Neural cell (in vitro differentiated cells): ENCODE results near the gene MINAR1. TPM values are rescaled to one million over a fixed set of nuclear protein-coding genes. Genes with fewer than 3 reads are reported as not detected.

Source experiments
- H2AFZ ChIP-seq: fragments of 200-600, 300-800 bp; sonication (generic), shearing (Covaris generic); 2 replicates; pipeline ENCODE4 v1.6.0; 2014; ENCODE audit warnings: low read depth, mild to moderate bottlenecking, antibody characterized with exemption, low read length, moderate library complexity
- H3F3A ChIP-seq: fragments of 200-600 bp; shearing (Covaris generic); 2 replicates; pipeline ENCODE4 v1.6.1; 2016; ENCODE audit warnings: mild to moderate bottlenecking, moderate library complexity, mixed read lengths, antibody characterized with exemption, low read length; ENCODE audit not compliant: insufficient read depth, poor library complexity, severe bottlenecking
- H3K27ac ChIP-seq: fragments of 200-600, 300-800 bp; sonication (generic), shearing (Covaris generic); 2 replicates; pipeline ENCODE4 v1.5.1; 2014; ENCODE audit warnings: mild to moderate bottlenecking, low read length, moderate library complexity
- H3K27me3 ChIP-seq: fragments of 300-800, 200-600 bp; sonication (generic), shearing (Covaris generic); 2 replicates; pipeline ENCODE4 v1.6.0; 2014; ENCODE audit warnings: mild to moderate bottlenecking, low read depth, low read length, moderate library complexity; ENCODE audit not compliant: insufficient read depth
- H3K36me3 ChIP-seq: fragments of 300-800, 200-600 bp; sonication (generic), shearing (Covaris generic); 2 replicates; pipeline ENCODE4 v1.5.1; 2014; ENCODE audit warnings: mild to moderate bottlenecking, antibody characterized with exemption, low read length, moderate library complexity; ENCODE audit not compliant: insufficient read depth
- H3K4me2 ChIP-seq: fragments of 300-800, 200-600 bp; sonication (generic), shearing (Covaris generic); 2 replicates; pipeline ENCODE4 v1.6.0; 2014; ENCODE audit warnings: mild to moderate bottlenecking, low read length
- H3K4me3 ChIP-seq: fragments of 300-800, 200-600 bp; sonication (generic), shearing (Covaris generic); 2 replicates; pipeline ENCODE4 v1.5.1; 2014; ENCODE audit warnings: mild to moderate bottlenecking, low read length, moderate library complexity
- H3K79me2 ChIP-seq: fragments of 200-600 bp; shearing (Covaris generic); replicated peaks from 2 replicates; pipeline ENCODE4 v1.6.0; 2014; ENCODE audit warnings: mild to moderate bottlenecking, low read length, moderate library complexity; ENCODE audit not compliant: insufficient read depth
- H3K9ac ChIP-seq: fragments of 300-800, 200-600 bp; sonication (generic), shearing (Covaris generic); 2 replicates; pipeline ENCODE4 v1.6.1; 2016; ENCODE audit warnings: mild to moderate bottlenecking, low read length, mixed read lengths
- H3K9me2 ChIP-seq: fragments of 200-600 bp; shearing (Covaris generic); 2 replicates; pipeline ENCODE4 v1.6.1; 2016; ENCODE audit warnings: mild to moderate bottlenecking, low read length, mixed read lengths; ENCODE audit not compliant: insufficient read depth
- H3K9me3 ChIP-seq: fragments of 200-600, 300-800 bp; sonication (generic), shearing (Covaris generic); 2 replicates; pipeline ENCODE4 v1.6.1; 2016; ENCODE audit warnings: mild to moderate bottlenecking, mixed run types, low read length, moderate library complexity, mixed read lengths
- H4K20me1 ChIP-seq: fragments of 200-600 bp; shearing (Covaris generic); 2 replicates; pipeline ENCODE4 v1.6.1; 2016; ENCODE audit warnings: mild to moderate bottlenecking, mixed run types; ENCODE audit not compliant: insufficient read depth
- EP300 ChIP-seq: fragments of 450-650 bp; conservative IDR thresholded peaks from 2 replicates; pipeline ENCODE4 v1.6.1; 2014; ENCODE audit warnings: antibody characterized with exemption, mild to moderate bottlenecking, moderate library complexity; ENCODE audit not compliant: poor library complexity, severe bottlenecking
- EZH2 ChIP-seq: fragments of 200-600, 300-800 bp; shearing (Covaris generic), sonication (generic); IDR thresholded peaks from 2 replicates; pipeline ENCODE4 v1.6.1; 2014; ENCODE audit warnings: antibody characterized with exemption, low read length, borderline replicate concordance, mild to moderate bottlenecking; ENCODE audit not compliant: insufficient read depth, poor library complexity, severe bottlenecking
- MXI1 ChIP-seq: fragments of 450-650 bp; conservative IDR thresholded peaks from 2 replicates; pipeline ENCODE4 v1.6.1; 2014; ENCODE audit warnings: antibody characterized with exemption, mild to moderate bottlenecking; ENCODE audit not compliant: poor library complexity, severe bottlenecking
- POLR2AphosphoS5 ChIP-seq: IDR thresholded peaks from 2 replicates; pipeline ENCODE4 v1.6.1; 2012
- RAD21 ChIP-seq: fragments of 450-650 bp; conservative IDR thresholded peaks from 2 replicates; pipeline ENCODE4 v1.6.1; 2014; ENCODE audit warnings: antibody characterized with exemption, mild to moderate bottlenecking, moderate library complexity
- SMC3 ChIP-seq: fragments of 450-650 bp; conservative IDR thresholded peaks from 2 replicates; pipeline ENCODE4 v1.6.1; 2014; ENCODE audit warnings: antibody characterized with exemption, mild to moderate bottlenecking, moderate library complexity; ENCODE audit not compliant: poor library complexity
- TAF1 ChIP-seq: IDR thresholded peaks from 2 replicates; pipeline ENCODE4 v1.6.1; 2012; ENCODE audit warnings: low read depth
- polyA minus RNA-seq: library from RNA; depleted of rRNA, polyadenylated mRNA; stranded (reverse); fragments of >200 nt; gene quantifications from 2 replicates; pipeline ENCODE4 v1.2.3, GENCODE V29; 2014
- polyA plus RNA-seq: library from polyadenylated mRNA; depleted of rRNA; stranded (reverse); fragments of >200 nt; gene quantifications from 2 replicates; pipeline ENCODE4 v1.2.3, GENCODE V29; 2014
- TF ChIP-seq, protein P1 (sequence below): fragments of 450-650 bp; IDR thresholded peaks from 2 replicates; pipeline ENCODE4 v1.5.1; 2014; ENCODE audit warnings: antibody characterized with exemption, mild to moderate bottlenecking, moderate library complexity; ENCODE audit not compliant: poor library complexity, severe bottlenecking
- TF ChIP-seq, protein P2 (sequence below): IDR thresholded peaks from 2 replicates; pipeline ENCODE4 v1.6.1; 2012; ENCODE audit warnings: borderline replicate concordance

The MINAR1 gene, protein sequence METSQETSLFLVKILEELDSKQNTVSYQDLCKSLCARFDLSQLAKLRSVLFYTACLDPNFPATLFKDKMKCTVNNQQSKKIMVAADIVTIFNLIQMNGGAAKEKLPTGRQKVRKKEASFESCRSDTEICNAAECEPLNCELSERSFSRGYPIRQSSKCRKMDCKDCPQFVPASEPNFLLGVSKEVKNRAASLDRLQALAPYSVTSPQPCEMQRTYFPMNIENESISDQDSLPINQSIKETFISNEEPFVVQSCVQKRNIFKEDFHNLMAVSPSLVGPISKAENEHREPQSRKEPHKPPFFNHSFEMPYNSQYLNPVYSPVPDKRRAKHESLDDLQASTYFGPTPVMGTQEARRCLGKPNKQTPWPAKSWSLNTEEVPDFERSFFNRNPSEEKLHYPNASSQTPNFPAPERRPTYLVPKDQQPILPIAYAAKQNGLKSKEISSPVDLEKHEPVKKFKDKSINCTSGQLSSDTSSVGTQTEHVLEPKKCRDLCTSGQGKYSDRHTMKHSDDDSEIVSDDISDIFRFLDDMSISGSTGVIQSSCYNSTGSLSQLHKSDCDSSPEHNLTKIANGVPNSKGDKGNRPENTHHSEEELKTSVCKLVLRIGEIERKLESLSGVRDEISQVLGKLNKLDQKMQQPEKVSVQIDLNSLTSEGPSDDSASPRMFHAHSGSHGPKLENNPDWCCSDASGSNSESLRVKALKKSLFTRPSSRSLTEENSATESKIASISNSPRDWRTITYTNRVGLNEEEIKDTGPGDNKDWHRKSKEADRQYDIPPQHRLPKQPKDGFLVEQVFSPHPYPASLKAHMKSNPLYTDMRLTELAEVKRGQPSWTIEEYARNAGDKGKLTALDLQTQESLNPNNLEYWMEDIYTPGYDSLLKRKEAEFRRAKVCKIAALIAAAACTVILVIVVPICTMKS
- polyA plus RNA-seq (2.7 and 3.1 TPM in 2 replicates), polyA minus RNA-seq (9.3 and 11.8 TPM in 2 replicates)

DNA sequence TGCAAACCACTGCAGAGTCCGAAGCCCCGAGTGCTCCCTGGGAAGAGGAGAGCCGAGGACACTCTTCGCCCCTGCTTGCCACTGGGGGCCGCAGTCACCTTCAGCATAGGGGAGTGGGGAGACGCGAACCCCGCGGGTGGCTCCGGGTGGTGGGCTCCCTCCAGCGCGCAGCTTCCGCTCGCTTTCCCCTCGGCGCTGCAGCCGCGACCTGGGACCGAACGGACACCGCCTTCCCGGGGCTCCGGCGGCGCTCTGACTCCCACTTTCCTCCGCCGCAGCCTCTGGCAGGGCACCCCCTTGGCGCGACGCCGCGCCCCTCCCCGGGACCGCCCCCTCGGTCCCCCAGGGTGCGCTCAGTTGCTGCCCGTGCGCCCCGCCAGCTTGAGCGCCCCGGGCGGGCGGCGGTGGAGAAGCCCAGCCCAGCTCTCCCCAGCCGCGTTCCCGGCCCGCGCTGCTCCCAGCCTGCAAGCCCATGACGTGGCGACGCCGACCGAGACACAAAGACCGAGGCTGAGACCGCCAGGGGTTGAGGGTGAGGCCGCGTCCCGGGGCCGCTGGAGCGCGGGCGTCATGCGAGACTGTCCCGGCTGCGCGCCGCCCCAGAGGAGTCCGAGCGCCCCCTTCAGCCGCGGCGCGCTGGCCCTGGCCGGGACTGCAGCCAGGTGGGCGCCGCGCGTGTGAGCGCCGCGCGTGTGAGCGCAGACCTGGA, at the start of gene MINAR1:
Gene MINAR1, plus strand, starts transcription at position 701 of the 709 bp plus-strand sequence. CDS start 23,812 bp downstream, outside the sequence.
- Histone ChIP-seq H3K9ac (peak within 1 kb of the TSS; percentile 65), H3K9me3 (no peaks in the 10 kb centered on the region), H3K4me3 (peak within 1 kb of the TSS; percentile 90), H4K20me1 (no peaks in the 10 kb centered on the region), H3F3A (peaks cover 6% of the 10 kb centered on the region), H3K27me3 (peaks cover 75% of the 10 kb centered on the region), H3K27ac (no peak within 1 kb of the TSS), H3K4me2 (peak within 1 kb of the TSS; percentile 81), H3K79me2 (no peaks in the 10 kb centered on the region), H2AFZ (peak within 1 kb of the TSS; percentile 37), H3K9me2 (no peaks in the 10 kb centered on the region), H3K36me3 (no peaks in the 10 kb centered on the region)
- TF ChIP-seq MXI1: no peak
- TF ChIP-seq RAD21: peak; percentile 20
- TF ChIP-seq, protein P1, sequence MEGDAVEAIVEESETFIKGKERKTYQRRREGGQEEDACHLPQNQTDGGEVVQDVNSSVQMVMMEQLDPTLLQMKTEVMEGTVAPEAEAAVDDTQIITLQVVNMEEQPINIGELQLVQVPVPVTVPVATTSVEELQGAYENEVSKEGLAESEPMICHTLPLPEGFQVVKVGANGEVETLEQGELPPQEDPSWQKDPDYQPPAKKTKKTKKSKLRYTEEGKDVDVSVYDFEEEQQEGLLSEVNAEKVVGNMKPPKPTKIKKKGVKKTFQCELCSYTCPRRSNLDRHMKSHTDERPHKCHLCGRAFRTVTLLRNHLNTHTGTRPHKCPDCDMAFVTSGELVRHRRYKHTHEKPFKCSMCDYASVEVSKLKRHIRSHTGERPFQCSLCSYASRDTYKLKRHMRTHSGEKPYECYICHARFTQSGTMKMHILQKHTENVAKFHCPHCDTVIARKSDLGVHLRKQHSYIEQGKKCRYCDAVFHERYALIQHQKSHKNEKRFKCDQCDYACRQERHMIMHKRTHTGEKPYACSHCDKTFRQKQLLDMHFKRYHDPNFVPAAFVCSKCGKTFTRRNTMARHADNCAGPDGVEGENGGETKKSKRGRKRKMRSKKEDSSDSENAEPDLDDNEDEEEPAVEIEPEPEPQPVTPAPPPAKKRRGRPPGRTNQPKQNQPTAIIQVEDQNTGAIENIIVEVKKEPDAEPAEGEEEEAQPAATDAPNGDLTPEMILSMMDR: peak; percentile 60
- TF ChIP-seq SMC3: peak; percentile 44
- TF ChIP-seq POLR2AphosphoS5: no peak
- no peak for TF ChIP-seq TAF1
- no peak for TF ChIP-seq EP300
- no peak for TF ChIP-seq EZH2

DNA sequence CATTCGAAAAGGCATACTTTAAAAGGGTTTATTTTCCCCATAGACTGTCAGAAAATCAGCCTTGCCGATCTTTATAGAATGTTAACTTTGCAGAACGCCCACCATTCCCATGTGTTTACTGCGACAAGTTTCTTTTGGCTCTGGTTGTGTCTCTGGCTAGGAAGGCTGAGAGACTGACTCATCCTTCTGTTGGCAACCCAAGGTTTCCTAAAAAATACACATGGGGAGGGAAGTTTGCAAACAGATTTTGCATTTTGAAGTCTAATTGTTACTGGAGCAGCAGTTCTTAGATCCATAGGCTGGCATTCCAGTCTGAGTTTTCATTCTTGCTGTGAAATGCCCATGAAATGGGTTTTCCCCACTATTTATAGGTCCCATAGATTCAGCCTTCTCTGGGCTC, 37.9 kb upstream of the MINAR1 start:
- Histone ChIP-seq H3K27me3 (no peaks in the 10 kb centered on the region), H3K36me3 (no peaks in the 10 kb centered on the region), H3K79me2 (no peaks in the 10 kb centered on the region), H3K9me2 (no peaks in the 10 kb centered on the region), H3F3A (no peaks in the 10 kb centered on the region), H3K4me2 (no peak overlapping the region), H3K9me3 (no peaks in the 10 kb centered on the region), H2AFZ (no peak overlapping the region), H3K27ac (no peak overlapping the region), H3K4me3 (no peak overlapping the region), H3K9ac (no peak overlapping the region), H4K20me1 (no peaks in the 10 kb centered on the region)
- TF ChIP-seq SMC3 (no peak), POLR2AphosphoS5 (no peak), TAF1 (no peak), RAD21 (no peak), MXI1 (no peak), EZH2 (no peak), EP300 (no peak)
- TF ChIP-seq, protein P1: no peak
- TF ChIP-seq, protein P2, sequence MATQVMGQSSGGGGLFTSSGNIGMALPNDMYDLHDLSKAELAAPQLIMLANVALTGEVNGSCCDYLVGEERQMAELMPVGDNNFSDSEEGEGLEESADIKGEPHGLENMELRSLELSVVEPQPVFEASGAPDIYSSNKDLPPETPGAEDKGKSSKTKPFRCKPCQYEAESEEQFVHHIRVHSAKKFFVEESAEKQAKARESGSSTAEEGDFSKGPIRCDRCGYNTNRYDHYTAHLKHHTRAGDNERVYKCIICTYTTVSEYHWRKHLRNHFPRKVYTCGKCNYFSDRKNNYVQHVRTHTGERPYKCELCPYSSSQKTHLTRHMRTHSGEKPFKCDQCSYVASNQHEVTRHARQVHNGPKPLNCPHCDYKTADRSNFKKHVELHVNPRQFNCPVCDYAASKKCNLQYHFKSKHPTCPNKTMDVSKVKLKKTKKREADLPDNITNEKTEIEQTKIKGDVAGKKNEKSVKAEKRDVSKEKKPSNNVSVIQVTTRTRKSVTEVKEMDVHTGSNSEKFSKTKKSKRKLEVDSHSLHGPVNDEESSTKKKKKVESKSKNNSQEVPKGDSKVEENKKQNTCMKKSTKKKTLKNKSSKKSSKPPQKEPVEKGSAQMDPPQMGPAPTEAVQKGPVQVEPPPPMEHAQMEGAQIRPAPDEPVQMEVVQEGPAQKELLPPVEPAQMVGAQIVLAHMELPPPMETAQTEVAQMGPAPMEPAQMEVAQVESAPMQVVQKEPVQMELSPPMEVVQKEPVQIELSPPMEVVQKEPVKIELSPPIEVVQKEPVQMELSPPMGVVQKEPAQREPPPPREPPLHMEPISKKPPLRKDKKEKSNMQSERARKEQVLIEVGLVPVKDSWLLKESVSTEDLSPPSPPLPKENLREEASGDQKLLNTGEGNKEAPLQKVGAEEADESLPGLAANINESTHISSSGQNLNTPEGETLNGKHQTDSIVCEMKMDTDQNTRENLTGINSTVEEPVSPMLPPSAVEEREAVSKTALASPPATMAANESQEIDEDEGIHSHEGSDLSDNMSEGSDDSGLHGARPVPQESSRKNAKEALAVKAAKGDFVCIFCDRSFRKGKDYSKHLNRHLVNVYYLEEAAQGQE: no peak
